Measurements from ENCODE around the gene SMARCD2.
"Not testable (repeated sequence)": the region's sequence is repeated elsewhere in the genome, so short reads cannot be mapped to it uniquely, and the experiment has no call there.

Gene SMARCD2

DNA sequence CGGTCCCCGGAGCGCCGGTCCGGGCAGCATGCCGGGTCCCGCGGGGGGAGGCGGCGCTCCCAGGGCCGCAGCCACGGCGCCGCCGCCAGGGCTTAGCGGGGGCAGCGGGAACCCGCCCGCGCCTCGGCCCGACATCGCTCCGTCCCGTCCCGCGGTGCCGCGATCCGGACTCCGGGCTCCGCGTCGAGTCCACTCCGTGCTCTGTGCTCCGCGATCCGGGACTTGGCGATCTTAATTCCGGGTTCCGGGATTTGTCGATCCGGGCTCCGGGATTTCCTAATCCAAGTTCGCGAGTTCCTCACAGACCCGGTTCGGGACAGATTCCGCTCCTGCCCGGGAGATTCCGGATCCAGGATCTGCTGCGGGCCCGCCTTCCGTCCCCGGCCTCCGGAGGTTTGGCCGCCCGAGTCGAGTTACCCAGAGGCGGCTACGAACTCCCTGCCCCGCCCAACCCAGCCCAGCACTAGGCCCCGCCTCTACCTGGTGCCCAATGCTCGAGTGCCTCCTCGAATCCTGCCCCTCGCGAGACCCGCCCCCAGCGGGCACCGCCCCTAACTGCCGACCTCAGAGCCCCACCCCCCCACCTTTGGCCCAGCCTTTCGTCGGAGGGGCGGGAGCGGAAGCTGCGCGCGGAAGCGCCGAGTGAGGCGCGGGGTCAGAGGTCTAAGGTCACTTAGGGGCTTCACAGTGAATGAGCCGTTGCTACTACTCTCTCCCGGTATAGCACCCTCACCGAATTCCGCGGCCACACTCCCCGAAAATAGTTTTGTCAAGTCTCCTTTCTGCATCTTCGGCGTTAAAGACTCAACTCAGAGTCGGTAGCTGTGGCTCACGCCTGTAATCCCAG is at the start of gene SMARCD2:
Gene SMARCD2 (minus strand): TSS at position 146 of the 847 bp plus-strand sequence. CDS start 11 bp downstream, at position 135.
- Histone ChIP-seq H3K36me3 (replicated peaks; ENCODE audit: insufficient read depth, low read length) (no peaks in the 10 kb centered on the region), H3K27ac (ENCODE audit: low read length) (peak within 1 kb of the TSS; percentile 69; the same call in 1 of the 2 replicates), H3K79me2 (ENCODE audit: low read length) (peaks cover 45% of the 10 kb centered on the region), H3K9ac (ENCODE audit: low read length) (peak within 1 kb of the TSS; percentile 82), H3F3A (ENCODE audit: insufficient read depth, low read length) (peaks cover 15% of the 10 kb centered on the region), H3K9me3 (replicated peaks; ENCODE audit: insufficient read depth, low read length) (no peaks in the 10 kb centered on the region), H3K9me2 (replicated peaks; ENCODE audit: insufficient read depth, low read length) (no peaks in the 10 kb centered on the region), H3K4me3 (ENCODE audit: low read length) (peak within 1 kb of the TSS; percentile 81), H4K20me1 (ENCODE audit: insufficient read depth, low read length) (no peaks in the 10 kb centered on the region; the same call in 1 of the 2 replicates), H3K4me2 (ENCODE audit: low read depth, low read length) (peak within 1 kb of the TSS; percentile 91), H3K4me1 (ENCODE audit: low read length) (peaks cover 22% of the 10 kb centered on the region), H3K27me3 (replicated peaks; ENCODE audit: insufficient read depth, low read length) (no peaks in the 10 kb centered on the region), H2AFZ (ENCODE audit: low read length) (peak within 1 kb of the TSS; percentile 69)
- TF ChIP-seq EZH2 (optimal IDR thresholded peaks at IDR 0.05; ENCODE audit: low read depth, low read length) (no peak), CTCF (IDR thresholded peaks at IDR 0.05; ENCODE audit: low read length) (no peak), EZH2phosphoT487 (IDR thresholded peaks at IDR 0.05; ENCODE audit: low read length) (no peak)
- DNase-seq: peak; percentile 98

GRCh38 chr17:63889026-63889848 is 46.8 kb upstream of the SMARCD2 start:
- peak; percentile 36 for TF ChIP-seq CTCF (IDR thresholded peaks at IDR 0.05; ENCODE audit: low read length)
- not testable (repeated sequence) for H3K27me3 ChIP-seq (replicated peaks; ENCODE audit: insufficient read depth, low read length); H3K79me2 ChIP-seq (ENCODE audit: low read length); H3K9ac ChIP-seq (ENCODE audit: low read length); H3K9me2 ChIP-seq (replicated peaks; ENCODE audit: insufficient read depth, low read length); H2AFZ ChIP-seq (ENCODE audit: low read length); H3F3A ChIP-seq (ENCODE audit: insufficient read depth, low read length); H3K4me3 ChIP-seq (ENCODE audit: low read length); H4K20me1 ChIP-seq (ENCODE audit: insufficient read depth, low read length); H3K4me1 ChIP-seq (ENCODE audit: low read length); H3K9me3 ChIP-seq (replicated peaks; ENCODE audit: insufficient read depth, low read length); H3K27ac ChIP-seq (ENCODE audit: low read length); H3K36me3 ChIP-seq (replicated peaks; ENCODE audit: insufficient read depth, low read length)
- DNase-seq: peak; percentile 56
- peak overlapping the region; percentile 39; the same call in 1 of the 2 replicates for H3K4me2 ChIP-seq (ENCODE audit: low read depth, low read length)

GRCh38 chr17:63885119-63885518 is 42.6 kb upstream of the SMARCD2 start:
- DNase-seq; H3K9me2 ChIP-seq (replicated peaks; ENCODE audit: insufficient read depth, low read length): not testable (repeated sequence)

GRCh38 chr17:63882626-63883126 is 40.2 kb upstream of the SMARCD2 start:
- H4K20me1 ChIP-seq (ENCODE audit: insufficient read depth, low read length); H3F3A ChIP-seq (ENCODE audit: insufficient read depth, low read length); H3K9me3 ChIP-seq (replicated peaks; ENCODE audit: insufficient read depth, low read length): not testable (repeated sequence)

More at GRCh38 chr17:63885119-63885518, 42.6 kb upstream of the SMARCD2 start:
- not testable (repeated sequence) for H3K36me3 ChIP-seq (replicated peaks; ENCODE audit: insufficient read depth, low read length); H3K9me3 ChIP-seq (replicated peaks; ENCODE audit: insufficient read depth, low read length); H3F3A ChIP-seq (ENCODE audit: insufficient read depth, low read length); H4K20me1 ChIP-seq (ENCODE audit: insufficient read depth, low read length); H3K79me2 ChIP-seq (ENCODE audit: low read length); H3K4me2 ChIP-seq (ENCODE audit: low read depth, low read length); H3K9ac ChIP-seq (ENCODE audit: low read length); H3K4me3 ChIP-seq (ENCODE audit: low read length); H2AFZ ChIP-seq (ENCODE audit: low read length); H3K27ac ChIP-seq (ENCODE audit: low read length); H3K4me1 ChIP-seq (ENCODE audit: low read length)
- peaks cover 12% of the 10 kb centered on the region for H3K27me3 ChIP-seq (replicated peaks; ENCODE audit: insufficient read depth, low read length)

More at GRCh38 chr17:63882626-63883126, 40.2 kb upstream of the SMARCD2 start:
- not testable (repeated sequence) for DNase-seq; H3K4me2 ChIP-seq (ENCODE audit: low read depth, low read length); H3K9ac ChIP-seq (ENCODE audit: low read length); H3K4me3 ChIP-seq (ENCODE audit: low read length); H2AFZ ChIP-seq (ENCODE audit: low read length); H3K9me2 ChIP-seq (replicated peaks; ENCODE audit: insufficient read depth, low read length); H3K27ac ChIP-seq (ENCODE audit: low read length); H3K79me2 ChIP-seq (ENCODE audit: low read length); H3K4me1 ChIP-seq (ENCODE audit: low read length); H3K36me3 ChIP-seq (replicated peaks; ENCODE audit: insufficient read depth, low read length)
- H3K27me3 ChIP-seq (replicated peaks; ENCODE audit: insufficient read depth, low read length): peaks cover 20% of the 10 kb centered on the region
